Right renal pelvis (tissue), 4 donors: ENCODE results near the gene PIGU. TPM values are rescaled to one million over a fixed set of nuclear protein-coding genes. Genes with fewer than 3 reads are reported as not detected.
"Not testable (repeated sequence)": the region's sequence is repeated elsewhere in the genome, so short reads cannot be mapped to it uniquely, and the experiment has no call there.

ENCODE experiments used
- DNase-seq, 4 donors: peaks; one replicate each; pipeline ENCODE4 v3.0.0-alpha.2; 2013; ENCODE audit warnings: low read depth in 4 of 4, low spot score in 3 of 4, missing footprints in 1 of 4
- polyA plus RNA-seq, 4 donors: library from polyadenylated mRNA; unstranded; fragments of 120-200 nt; gene quantifications; one replicate each; pipeline ENCODE4 v1.2.1, GENCODE V29; 2013; ENCODE audit not compliant: insufficient read length in 4 of 4

The PIGU gene
- polyA plus RNA-seq, 4 donors: 39.0 to 45.3 (median 44.2) TPM

DNA sequence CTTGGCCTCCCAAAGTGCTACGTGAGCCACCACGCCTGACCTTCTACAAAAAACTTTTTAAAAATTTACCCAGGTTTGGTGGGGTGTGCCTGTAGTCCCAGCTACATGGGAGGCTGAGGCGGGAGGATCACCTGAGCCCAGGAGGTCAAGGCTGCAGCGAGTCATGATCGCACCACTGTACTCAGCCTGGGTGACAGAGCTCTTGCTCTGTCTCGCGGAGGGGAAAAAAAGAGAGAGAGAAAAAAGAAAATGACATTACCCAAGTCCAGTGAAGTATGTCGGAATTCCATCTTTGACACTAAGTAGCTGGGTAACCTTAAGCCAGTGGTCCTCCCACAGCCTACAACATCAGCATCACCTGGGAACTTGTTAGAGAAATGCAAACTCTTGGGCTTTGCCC lies 137.1 kb downstream of the PIGU start:
- no peak for DNase-seq

DNA sequence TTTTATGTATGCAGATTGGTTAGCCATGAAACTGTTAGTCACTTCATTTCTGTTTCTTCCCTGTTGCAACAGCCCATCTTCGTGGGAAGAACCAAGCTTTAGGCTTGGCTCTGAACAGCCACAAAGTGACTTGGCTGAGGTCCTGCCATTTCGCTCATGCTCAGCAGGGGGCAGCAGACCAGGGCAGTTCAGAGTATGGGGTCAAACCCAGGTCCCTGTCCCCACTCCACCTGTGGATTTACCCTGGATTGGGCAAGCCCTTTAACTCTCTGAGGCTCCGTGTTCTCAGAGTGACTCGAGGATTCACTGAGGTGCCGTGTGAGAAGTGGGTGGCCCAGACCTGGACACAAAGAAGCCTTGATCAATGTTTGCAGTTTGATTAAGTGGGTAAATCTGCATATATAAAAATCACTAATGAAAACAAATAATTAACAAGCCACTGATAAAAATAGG lies 138.2 kb downstream of the PIGU start:
- DNase-seq: no peak

DNA sequence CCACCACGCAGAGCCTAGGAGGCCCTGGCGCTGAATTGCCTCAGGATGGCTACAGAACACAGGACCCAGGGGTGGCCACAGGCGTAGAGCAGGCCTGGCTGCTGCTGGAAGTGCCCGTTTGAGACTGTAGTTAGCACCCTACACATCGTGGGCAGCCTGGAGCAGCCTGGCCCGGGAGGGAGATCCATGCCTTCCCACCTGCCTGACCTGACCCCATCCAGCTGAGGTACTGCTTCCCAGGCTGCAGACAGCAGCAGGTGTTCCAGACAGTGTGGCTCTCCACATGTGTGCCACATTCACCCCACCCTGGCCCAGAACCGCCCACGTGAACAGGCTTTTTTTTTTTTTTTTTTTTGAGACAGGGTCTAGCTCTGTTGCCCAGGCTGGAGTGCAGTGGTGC lies 139.2 kb downstream of the PIGU start:
- no peak for DNase-seq

DNA sequence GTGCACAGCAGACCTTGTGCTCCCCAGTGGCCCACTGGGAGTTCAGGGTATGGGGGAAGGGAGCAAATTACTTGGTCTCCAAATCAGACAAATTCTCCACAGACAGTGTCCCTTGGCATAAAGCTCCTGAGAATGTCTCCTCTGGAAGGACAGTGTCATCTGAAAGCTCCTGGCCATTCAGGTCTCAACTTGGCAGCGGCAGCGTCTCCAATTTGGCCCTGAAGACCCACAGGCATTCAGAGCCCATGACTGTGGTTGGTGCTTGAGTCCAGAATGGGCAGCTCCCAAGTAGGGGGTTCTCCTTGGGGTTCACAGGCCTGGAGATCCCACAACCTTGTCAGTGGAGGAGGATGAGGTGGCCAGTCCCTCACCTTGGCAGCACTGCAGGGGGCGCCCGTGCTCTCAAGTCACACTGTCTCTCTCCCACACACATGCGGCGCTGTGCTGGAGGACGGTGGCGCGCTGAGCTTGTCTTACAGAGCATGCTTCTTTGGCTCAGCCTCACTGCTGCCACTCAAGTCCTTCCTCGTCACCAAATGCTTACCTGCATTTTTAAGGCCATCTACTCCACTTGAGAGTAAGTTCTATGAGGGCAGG lies 140.0 kb downstream of the PIGU start:
- DNase-seq: no peak

DNA sequence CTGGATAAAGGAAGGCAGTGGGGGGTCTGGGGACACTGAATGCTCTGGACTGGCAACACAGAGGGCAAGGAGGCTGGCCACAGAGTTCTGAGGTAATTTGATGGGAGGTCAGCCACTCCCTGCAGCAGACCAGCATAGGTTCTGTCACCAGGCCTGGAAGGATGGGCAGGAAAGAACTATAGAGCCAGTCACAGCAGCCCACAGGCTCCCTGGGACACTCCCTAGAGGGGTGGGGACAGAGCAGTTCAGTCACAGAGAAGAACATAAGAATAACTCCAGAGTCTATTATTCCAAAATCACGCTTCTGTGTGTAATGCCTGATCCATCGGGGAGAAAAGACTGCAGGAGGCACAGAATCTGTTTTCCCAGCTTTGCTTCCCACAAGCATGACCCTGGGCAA lies 141.0 kb downstream of the PIGU start:
- no peak for DNase-seq

DNA sequence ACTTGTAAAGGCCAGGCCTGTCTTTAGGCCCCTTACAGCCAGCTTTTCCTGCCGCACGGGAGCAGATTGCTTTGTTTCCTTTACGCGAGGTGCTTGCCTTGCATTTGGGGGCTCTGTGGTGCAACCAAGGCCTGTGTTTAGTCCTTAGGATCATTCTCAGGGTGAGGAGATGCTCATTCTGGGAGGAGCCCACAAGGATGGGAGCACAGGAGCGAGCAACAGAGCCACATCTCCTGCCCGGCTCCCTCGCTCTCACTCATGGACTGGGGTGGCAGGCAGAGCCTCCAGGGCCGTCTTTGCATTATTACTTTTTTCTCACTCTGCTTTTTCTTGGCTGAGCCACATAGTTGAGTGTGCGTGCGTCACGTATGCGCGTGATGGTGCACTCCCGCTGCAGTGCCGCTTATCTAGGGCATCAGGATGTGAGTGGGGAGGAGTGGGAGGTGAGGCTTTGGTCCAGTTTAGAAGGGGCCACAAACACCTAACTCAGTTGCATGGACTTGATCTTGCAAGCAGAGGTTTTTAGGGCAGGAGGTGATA lies 141.5 kb downstream of the PIGU start:
- DNase-seq: no peak

DNA sequence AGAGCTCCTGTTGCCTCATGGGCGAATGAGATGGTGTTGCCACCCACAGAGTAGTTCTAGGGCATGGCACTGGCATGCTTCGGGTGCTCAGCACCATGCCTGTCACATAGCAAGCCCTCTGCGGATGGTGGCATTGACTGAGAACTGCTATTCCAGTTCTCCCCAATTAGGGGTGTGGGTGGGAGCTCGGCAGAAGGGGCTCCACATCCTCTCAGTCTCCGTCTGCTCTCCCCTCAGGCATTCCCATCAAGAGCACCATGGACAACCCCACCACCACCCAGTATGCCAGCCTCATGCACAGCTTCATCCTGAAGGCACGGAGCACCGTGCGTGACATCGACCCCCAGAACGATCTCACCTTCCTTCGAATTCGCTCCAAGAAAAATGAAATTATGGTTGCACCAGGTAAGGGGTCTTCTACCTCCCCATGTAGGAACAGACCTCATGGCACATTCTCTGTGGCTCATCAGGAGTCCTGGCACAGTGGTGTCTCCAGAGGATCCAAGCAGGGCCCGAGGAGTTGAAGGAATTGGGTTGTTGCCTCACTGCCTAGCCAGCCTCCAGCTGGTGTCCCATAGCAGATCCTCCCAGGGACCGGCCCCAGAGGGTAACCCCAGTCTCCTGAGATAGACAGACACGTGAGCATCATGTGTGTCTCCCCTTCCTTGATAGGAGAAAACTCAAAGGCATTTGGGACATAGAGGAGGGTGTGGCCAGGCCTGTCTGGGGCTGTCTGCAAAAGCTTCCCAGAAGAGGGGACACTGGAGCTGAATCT lies 142.3 kb downstream of the PIGU start:
- DNase-seq: no peak

DNA sequence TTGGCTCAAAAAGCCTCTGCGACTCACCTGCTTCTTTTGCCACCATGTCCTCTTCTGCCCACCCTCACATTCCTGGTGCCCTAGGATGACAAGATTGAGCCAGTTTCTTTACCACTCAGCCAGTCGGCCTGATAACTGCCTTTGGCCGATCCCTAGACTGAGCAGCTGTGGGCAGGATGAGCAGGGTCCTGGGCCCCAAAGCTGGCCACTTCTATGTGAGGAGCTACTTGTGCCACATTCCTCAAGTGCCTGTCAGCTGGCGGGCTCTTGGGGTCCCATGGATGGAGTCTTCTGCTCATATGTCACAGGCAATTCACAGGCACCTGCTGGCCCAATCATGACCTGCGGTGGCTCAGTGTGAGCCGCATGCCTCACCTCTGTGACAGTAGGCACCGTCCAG lies 144.1 kb downstream of the PIGU start:
- DNase-seq: no peak

DNA sequence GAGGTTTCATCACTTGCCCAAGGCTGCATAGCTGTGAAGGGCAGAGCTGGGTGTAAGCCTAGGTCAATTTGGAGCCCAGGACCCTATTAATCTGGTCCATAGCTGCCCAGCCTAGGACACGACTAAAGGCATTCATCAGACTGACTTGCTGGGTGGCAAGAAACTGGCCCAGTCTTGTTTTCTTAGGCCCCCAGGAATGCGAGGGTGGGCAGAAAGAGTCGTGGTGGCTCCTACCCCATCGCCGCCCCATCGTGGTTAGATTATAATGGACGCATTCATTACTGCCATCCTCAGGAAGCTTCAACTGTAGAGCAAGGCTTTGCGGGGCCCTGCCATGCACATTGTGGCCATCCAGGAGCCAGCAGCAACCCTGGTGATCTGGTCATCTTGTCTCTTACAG lies 144.6 kb downstream of the PIGU start:
- DNase-seq: no peak

DNA sequence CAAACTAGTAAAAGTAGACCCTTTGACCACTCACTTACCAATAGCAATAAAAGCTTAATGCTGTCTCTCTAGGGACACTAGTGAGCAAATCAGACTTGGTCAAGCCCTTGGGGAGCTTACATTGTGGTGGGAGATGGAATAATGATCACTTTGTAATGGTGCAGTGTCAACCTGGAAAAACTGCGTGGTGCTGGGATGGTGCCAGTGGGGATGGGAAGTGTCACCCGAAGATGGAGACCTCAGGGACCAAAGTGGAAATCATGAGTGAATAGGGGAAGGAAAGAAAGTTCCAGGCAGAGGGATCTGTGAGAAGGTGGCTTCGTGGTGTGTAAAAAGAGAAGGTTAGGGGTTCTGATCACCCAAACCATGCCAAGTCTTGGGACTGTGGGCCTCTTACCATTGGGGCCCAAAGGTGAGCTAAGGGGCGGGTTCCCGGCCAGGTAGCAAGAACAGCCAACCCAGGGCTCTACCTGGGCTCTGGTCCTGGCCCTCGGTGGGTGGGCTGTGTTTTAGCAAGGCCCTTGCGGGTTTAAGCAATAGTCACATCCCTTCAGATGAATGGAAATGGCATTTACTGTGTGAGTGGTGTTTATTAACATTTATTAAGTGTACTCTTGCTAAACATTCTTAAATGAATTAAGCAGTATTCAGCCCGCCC lies 145.2 kb downstream of the PIGU start:
- no peak for DNase-seq

DNA sequence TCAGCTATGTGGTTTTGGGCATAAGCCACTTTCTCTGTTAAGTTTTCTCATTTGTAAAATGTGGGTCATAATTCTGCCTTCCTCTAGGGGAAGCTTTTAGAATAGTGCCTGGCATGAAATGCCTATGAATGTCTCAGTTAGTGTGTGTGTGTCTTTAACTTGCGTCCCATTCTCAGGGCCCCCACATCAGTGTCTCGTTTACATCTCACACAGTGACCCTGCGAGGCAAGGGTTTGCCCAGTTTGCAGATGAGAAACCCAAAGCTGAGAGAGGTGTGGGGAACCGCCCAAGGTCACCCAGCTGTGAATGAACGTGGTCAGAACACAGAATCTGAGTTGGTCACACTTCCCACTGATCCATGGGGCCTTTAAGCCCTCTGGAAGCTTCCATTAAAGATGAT lies 146.6 kb downstream of the PIGU start:
- no peak for DNase-seq

DNA sequence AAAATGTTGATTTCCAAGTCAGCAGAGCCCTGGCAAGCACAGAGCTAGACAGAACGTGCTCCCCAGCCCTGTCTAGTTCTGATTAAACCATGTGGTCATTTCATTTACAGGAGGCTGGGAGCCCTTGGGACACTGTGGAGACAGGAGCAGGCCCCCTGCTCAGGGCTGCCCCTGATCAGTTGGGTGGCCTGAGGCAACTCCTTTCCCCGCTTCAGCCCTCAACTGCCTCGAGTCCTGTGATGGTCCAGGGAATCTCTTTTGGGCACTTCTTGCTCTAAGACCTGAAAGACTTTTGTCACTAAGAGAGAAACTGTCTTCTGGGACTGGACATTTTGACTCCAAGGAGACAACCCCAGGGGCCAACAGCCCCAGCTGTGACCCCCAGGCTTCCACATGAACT lies 147.2 kb downstream of the PIGU start:
- DNase-seq: no peak

DNA sequence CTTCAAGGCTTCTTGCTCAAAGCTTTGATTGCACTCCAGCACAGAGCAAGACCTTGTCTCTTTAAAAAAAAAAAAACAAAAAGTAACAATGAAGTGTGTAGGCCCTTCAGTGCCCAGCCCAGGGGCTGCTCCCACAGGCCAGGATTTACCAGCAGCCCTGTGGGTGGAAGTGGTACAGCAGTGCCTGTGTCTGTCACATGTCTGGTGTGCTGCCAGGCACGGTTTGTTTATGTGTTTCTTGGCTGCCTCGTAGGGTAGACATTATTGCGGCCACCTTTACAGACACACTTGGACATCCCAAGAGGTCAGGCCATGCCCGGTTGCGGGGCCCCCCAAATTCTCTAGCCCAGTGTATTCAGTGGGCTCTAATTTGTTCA lies 148.0 kb downstream of the PIGU start:
- DNase-seq: no peak

DNA sequence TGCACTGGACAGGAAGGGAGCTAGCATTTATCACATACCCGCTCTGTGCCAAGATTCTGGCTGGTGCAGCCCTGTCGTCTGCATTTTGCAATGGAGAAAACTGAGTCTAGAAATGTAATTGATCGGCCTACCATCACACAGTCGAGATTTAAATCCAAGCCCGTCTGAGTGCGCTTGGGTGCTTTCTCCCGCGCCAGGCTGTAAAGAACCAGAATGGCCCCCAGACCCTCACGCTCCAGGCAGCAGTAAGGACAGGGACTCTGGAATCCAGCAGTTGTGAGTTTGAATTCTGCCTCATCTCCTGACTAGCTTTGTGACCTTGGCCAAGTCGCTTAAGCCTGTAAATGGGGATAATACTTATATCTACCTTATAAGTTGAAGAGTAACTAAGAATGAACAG lies 149.9 kb downstream of the PIGU start:
- DNase-seq: no peak

DNA sequence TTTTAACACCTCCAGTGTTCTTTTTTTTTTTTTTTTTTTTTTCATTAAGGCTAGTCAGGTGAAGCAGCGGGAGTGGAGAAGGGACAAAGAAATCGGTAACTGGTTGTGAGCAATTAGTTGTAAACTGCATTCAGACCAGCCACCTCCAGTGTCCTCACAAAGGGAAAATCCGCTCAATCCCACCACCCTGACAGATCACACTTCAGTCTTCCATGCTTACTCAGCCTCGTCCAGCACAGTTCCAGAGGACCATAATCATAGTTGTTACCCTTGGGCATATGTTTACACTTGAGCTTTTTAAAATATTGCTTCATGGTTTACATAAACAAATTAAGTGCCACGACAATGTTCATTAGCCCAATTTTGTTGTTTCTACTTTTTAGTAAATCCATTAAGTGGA lies 150.4 kb downstream of the PIGU start:
- no peak for DNase-seq

DNA sequence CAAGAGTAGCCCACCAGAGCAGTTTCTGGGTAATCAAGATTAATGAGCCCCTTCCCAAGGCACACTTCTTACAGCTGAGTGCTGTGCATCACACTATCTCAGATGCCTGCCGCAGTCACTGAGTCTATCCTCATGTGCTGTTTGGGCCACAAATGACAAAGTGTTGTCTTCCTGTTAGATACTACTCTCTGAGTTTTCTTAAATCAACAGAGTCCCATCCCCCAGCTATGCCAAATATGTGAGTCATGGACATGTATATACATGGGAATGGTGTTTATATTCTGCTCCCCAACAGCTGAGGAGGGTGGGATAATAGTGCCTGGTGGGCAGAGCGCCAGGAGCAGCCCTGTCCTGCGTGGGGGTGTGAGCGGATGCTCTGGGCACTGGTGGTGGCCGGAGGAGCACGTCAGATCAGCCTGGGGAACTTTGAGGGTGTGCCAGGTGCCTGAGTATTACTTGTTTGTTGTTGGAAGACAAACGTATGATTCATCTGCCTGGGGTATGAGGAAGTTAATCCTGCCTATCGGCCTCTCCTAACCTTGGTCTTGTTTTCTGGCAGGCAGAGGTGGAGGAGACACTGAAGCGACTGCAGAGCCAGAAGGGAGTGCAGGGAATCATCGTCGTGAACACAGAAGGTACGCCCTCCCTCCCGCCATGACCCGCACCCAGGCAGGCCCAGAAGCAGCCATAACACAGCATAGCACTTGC lies 151.0 kb downstream of the PIGU start:
- no peak for DNase-seq

DNA sequence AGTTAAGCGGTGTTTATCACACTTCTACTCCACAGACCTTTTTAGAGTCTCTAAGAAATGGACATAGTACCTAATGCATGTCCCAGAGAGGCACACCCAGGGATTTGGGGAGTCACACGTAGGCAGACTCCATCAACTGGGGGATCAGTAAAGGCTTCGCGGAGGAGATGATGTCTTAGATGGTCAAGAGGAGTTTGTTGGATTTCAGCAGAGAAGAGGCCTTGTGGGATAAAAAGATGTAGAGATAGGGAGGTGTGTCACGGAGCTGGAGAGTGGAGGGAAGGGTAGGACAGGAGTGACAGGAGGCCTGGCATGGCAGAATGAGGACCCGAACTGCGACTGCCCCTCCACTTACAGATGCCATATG lies 151.6 kb downstream of the PIGU start:
- DNase-seq: no peak

DNA sequence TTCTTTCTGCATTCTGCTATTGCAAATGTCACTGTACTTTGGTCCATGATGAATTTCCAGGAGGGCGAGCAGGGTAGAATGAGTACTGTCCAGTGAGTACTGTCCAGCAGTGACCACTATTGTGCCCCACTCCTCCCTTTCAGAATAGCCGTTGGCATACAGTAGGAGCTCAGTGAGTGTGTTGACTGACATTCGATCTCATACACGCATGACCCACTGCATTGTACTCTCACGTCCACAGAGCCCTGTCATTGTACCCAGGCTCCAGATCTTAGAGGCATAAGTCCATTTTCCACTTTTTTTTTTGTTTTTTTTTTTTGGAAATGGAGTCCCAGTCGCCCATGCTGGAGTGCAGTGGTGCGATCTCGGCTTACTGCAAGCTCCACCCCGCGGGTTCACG lies 152.5 kb downstream of the PIGU start:
- no peak for DNase-seq

DNA sequence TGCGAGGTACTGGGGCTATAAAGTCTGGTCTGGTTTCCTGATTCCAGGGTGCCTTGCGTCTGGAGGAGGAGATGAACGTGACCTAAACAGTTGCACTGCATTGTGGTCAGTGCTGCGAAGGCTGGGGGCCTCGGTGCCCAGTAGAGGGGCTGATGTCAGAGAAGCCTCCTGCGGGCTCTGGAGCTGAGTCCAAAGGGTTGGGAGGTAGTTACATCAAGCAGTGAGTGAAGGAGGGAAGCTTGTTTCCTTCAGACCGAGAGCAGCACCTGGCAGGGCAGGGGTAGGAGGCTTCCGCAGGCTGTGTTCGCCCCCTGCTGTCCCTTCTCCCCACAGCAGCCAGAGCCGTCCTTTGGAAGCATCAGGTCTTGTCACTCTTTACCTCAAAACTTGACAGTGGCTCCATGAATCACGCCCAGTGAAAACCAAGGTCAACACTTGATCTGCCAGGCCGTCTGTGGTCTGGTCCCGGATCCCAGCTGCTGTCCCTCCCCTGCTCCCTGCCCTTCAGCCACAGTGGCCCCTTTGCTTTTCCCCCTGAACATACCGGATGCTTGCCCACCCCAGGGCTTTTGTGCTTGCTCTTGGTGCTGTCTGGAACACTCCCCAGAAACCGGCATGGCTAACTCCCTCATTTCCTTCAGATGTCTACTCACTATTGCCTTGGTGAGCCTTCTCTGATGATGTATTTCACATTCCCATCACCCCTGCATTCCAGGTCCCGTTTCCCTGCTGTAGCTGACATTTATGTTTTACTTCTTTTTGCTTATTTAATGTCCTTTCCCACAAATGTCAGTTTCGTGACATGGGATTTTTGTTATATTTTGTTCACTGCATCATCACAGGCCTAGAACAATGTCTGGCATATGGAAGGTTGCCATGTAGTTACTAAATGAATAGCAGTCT lies 153.7 kb downstream of the PIGU start:
- no peak for DNase-seq

DNA sequence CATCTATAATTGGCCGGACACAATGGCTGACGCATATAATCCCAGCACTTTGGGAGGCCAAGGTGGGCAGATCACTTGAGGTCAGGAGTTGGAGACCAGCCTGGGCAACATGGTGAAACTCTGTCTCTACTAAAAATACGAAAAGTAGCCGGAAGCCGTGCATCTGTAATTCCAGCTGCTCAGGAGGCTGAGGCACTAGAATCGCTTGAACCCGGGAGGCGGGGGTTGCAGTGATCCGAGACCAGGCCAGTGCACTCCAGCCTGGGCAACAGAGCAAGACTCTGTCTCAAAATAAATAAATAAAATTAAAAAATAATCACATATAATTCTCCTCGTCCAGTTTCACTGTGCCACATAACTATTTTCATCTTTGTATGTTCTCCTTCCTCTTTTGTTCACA lies 157.1 kb downstream of the PIGU start:
- DNase-seq: not testable (repeated sequence)
